K562 (cell line): Measurements from ENCODE around the gene NEK2. TPM values are rescaled to one million over a fixed set of nuclear protein-coding genes. Genes with fewer than 3 reads are reported as not detected.

ENCODE experiments used
- CBFB ChIP-seq: sonication (generic); formaldehyde crosslinking; IDR thresholded peaks from 2 replicates; pipeline ENCODE4 v1.4.0; 2020; ENCODE audit warnings: mild to moderate bottlenecking, missing genetic modification reagents
- NCOA6 ChIP-seq: fragments of 450-650 bp; IDR thresholded peaks from 2 replicates; pipeline ENCODE4 v1.6.1; 2017; ENCODE audit warnings: mild to moderate bottlenecking
- NR2F6 ChIP-seq: fragments of 450-650 bp; formaldehyde crosslinking; IDR thresholded peaks from 2 replicates; pipeline ENCODE4 v1.4.0; 2020; ENCODE audit warnings: mild to moderate bottlenecking
- SMARCA5 ChIP-seq: fragments of 450-650 bp; IDR thresholded peaks from 2 replicates; pipeline ENCODE4 v1.6.1; 2016
- ZBTB40 ChIP-seq, 2 experiments: fragments of 450-650 bp in 1 of 2; sonication (generic) in 1 of 2; formaldehyde crosslinking in 1 of 2; IDR thresholded peaks; 2 replicates each; pipeline versions ENCODE4 v1.7.1 to v1.9.0; 2016 to 2022; ENCODE audit warnings: inconsistent platforms in 1 of 2, mild to moderate bottlenecking in 1 of 2, missing genetic modification reagents in 1 of 2
- ZC3H8 ChIP-seq: fragments of 450-650 bp; IDR thresholded peaks from 2 replicates; pipeline ENCODE4 v1.6.1; 2017
- ZFPM2 ChIP-seq: fragments of 250-450 bp; sonication (Bioruptor Pico); IDR thresholded peaks from 2 replicates; pipeline ENCODE4 v1.5.1; 2022; ENCODE audit warnings: mild to moderate bottlenecking
- ZNF146 ChIP-seq: IDR thresholded peaks from one replicate; pipeline ENCODE4 v1.6.1; 2018; ENCODE audit warnings: missing compliant biosample characterization; ENCODE audit not compliant: unreplicated experiment
- ZNF274 ChIP-seq: IDR thresholded peaks from 2 replicates; pipeline ENCODE4 v1.6.1; 2011; ENCODE audit warnings: low read depth, mild to moderate bottlenecking, low read length, moderate library complexity, borderline replicate concordance
- ZNF318 ChIP-seq, 2 experiments: fragments of 450-650 bp; IDR thresholded peaks; 2 replicates each; pipeline ENCODE4 v1.6.1; 2016; ENCODE audit warnings: mild to moderate bottlenecking in 2 of 2, borderline replicate concordance in 1 of 2, low read depth in 1 of 2, moderate library complexity in 1 of 2
- polyA plus RNA-seq, 8 experiments: library from polyadenylated mRNA; depleted of rRNA in 4 of 8; stranded (reverse) in 5 of 8; unstranded in 3 of 8; fragments of >200 nt; fragmentation: Nextera tagmentation in 2 of 8; fragmentation: Illumina TruSeq in 1 of 8; extraction: Ambion mirVana in 2 of 8; extraction: Trizol in 1 of 8; gene quantifications; 2 replicates each; pipeline versions ENCODE4 v1.2.1 to v1.2.3, GENCODE V29; 2011 to 2014; ENCODE audit warnings: inconsistent platforms in 1 of 8, missing spikeins in 1 of 8
- total RNA-seq, 7 experiments: library from RNA; depleted of rRNA in 6 of 7; stranded (reverse); fragments of >200 nt in 6 of 7; fragmentation: Illumina TruSeq in 2 of 7; extraction: Trizol in 2 of 7; gene quantifications; 2 replicates each; pipeline versions ENCODE4 v1.2.1 to v1.2.3, GENCODE V29; 2011 to 2021; ENCODE audit warnings: low replicate concordance in 1 of 7

Gene NEK2
- total and polyA plus RNA-seq, 9 of the 15 experiments (the other 6 are each of a cell fraction or from before 2014, with no cell fraction given), result 30.0 to 74.7 (median 66.4) TPM

- TF ChIP-seq ZNF318 (IDR thresholded peaks at IDR 0.05; ENCODE audit: borderline replicate concordance in 1 of 2, low read depth in 1 of 2) (no peak), ZBTB40 (IDR thresholded peaks at IDR 0.05) (peak; percentile 23; the same call in 1 of the 2 replicates), ZBTB40 (CRISPR knock-in tag; IDR thresholded peaks at IDR 0.05) (no peak), ZNF146 (CRISPR knock-in tag) (no peak), ZFPM2 (0 out of 2 replicates have a peak, but pooled peaks have one; percentile 58), NCOA6 (no peak), ZNF274 (no peak), ZC3H8 (no peak), SMARCA5 (peak; percentile 85), NR2F6 (no peak), CBFB (CRISPR knock-in tag) (peak; percentile 85)
These were observed 45.0 kb downstream of the NEK2 start (continued) for GRCh38 chr1:211630236-211631081.
